HG03139 (cell line): ENCODE results near the gene CLDN16.

Source experiments
- ATAC-seq: cut with Tn5 transposase; IDR thresholded peaks from one replicate; pipeline ENCODE4 v1.9.1; 2021; ENCODE audit not compliant: unreplicated experiment

Gene CLDN16

GRCh38 chr3:190387578-190388213 is at the start of gene CLDN16:
Gene CLDN16, plus strand, starts transcription at chr3:190388163. Its CDS starts 167 bp downstream, at chr3:190388330.
- ATAC-seq = no peak

GRCh38 chr3:190338717-190339116 is 49.2 kb upstream of the CLDN16 start:
- ATAC-seq = no peak

- ATAC-seq = peak; percentile 87
Observed at GRCh38 chr3:190339130-190339529, 48.8 kb upstream of the CLDN16 start.

- ATAC-seq = no peak
Observed at GRCh38 chr3:190340071-190340470, 47.9 kb upstream of the CLDN16 start.

- ATAC-seq = no peak
Observed at GRCh38 chr3:190345027-190345821, 42.7 kb upstream of the CLDN16 start.

GRCh38 chr3:190345878-190346277 is 42.1 kb upstream of the CLDN16 start:
- ATAC-seq = no peak

- no peak for ATAC-seq
Observed at GRCh38 chr3:190346541-190346940, 41.4 kb upstream of the CLDN16 start.

- no peak for ATAC-seq
Observed at GRCh38 chr3:190352861-190353457, 35.0 kb upstream of the CLDN16 start.

GRCh38 chr3:190356246-190356645 is 31.7 kb upstream of the CLDN16 start:
- no peak for ATAC-seq

- no peak for ATAC-seq
Observed at GRCh38 chr3:190357468-190357867, 30.5 kb upstream of the CLDN16 start.

GRCh38 chr3:190359813-190360212 is 28.1 kb upstream of the CLDN16 start:
- no peak for ATAC-seq

GRCh38 chr3:190360228-190360627 is 27.7 kb upstream of the CLDN16 start:
- ATAC-seq = no peak

GRCh38 chr3:190361791-190362190 is 26.2 kb upstream of the CLDN16 start:
- ATAC-seq = no peak

- ATAC-seq = no peak
Observed at GRCh38 chr3:190362258-190362657, 25.7 kb upstream of the CLDN16 start.

- ATAC-seq = no peak
Observed at GRCh38 chr3:190366133-190366532, 21.8 kb upstream of the CLDN16 start.

GRCh38 chr3:190368881-190369280 is 19.1 kb upstream of the CLDN16 start:
- ATAC-seq = no peak

- no peak for ATAC-seq
Observed at GRCh38 chr3:190369668-190370295, 18.2 kb upstream of the CLDN16 start.

GRCh38 chr3:190370369-190370768 is 17.6 kb upstream of the CLDN16 start:
- no peak for ATAC-seq

GRCh38 chr3:190371152-190371551 is 16.8 kb upstream of the CLDN16 start:
- ATAC-seq = no peak

GRCh38 chr3:190375246-190375645 is 12.7 kb upstream of the CLDN16 start:
- no peak for ATAC-seq

- no peak for ATAC-seq
Observed at GRCh38 chr3:190375671-190376070, 12.3 kb upstream of the CLDN16 start.
